WTC11 (cell line): ENCODE data around the gene THSD4.

Source experiments
- CREB1 ChIP-seq: sonication (generic); formaldehyde crosslinking; IDR thresholded peaks from 2 replicates; pipeline ENCODE4 v1.8.0; 2023; ENCODE audit warnings: mild to moderate bottlenecking, missing genetic modification reagents
- CTCF ChIP-seq: fragments of 200-600 bp; IDR thresholded peaks from 2 replicates; pipeline ENCODE4 v1.8.0; 2022; ENCODE audit warnings: antibody characterized with exemption
- E2F1 ChIP-seq: sonication (generic); formaldehyde crosslinking; IDR thresholded peaks from 2 replicates; pipeline ENCODE4 v1.8.0; 2022; ENCODE audit warnings: mild to moderate bottlenecking, missing genetic modification reagents
- E2F4 ChIP-seq: sonication (generic); formaldehyde crosslinking; IDR thresholded peaks from 2 replicates; pipeline ENCODE4 v1.8.1; 2022; ENCODE audit warnings: low read depth, mild to moderate bottlenecking, moderate library complexity, missing genetic modification reagents, borderline replicate concordance

GRCh38 chr15:71114066-71114680, 1.1 kb upstream of the THSD4 start:
- no peak for TF ChIP-seq CREB1 (CRISPR knock-in tag)
- no peak for TF ChIP-seq CTCF
- no peak for TF ChIP-seq E2F1 (CRISPR knock-in tag)
- no peak for TF ChIP-seq E2F4
